K562 (cell line): ENCODE results near the gene TPI1. TPM values are rescaled to one million over a fixed set of nuclear protein-coding genes. Genes with fewer than 3 reads are reported as not detected.

Experiments
- ARHGAP35 ChIP-seq: fragments of 450-650 bp; IDR thresholded peaks from 2 replicates; pipeline ENCODE4 v1.6.1; 2018; ENCODE audit not compliant: partially characterized antibody
- BHLHE40 ChIP-seq: IDR thresholded peaks from 2 replicates; pipeline ENCODE4 v1.6.1; 2011; ENCODE audit warnings: low read length, improper control_type of control experiment
- CBFA2T3 ChIP-seq: fragments of 450-650 bp; IDR thresholded peaks from 2 replicates; pipeline ENCODE4 v1.6.1; 2017
- CC2D1A ChIP-seq: fragments of 450-650 bp; IDR thresholded peaks from 2 replicates; pipeline ENCODE4 v1.6.1; 2017; ENCODE audit warnings: mild to moderate bottlenecking
- GABPB1 ChIP-seq: sonication (generic); formaldehyde crosslinking; IDR thresholded peaks from 2 replicates; pipeline ENCODE4 v1.8.0; 2022; ENCODE audit warnings: mild to moderate bottlenecking, missing genetic modification reagents
- ID3 ChIP-seq, 2 experiments: fragments of 250-450 bp in 1 of 2; fragments of 450-650 bp in 1 of 2; sonication (Bioruptor Pico) in 1 of 2; IDR thresholded peaks; 2 replicates each; pipeline versions ENCODE4 v1.6.1 to v1.8.0; 2016 to 2021; ENCODE audit warnings: mild to moderate bottlenecking in 2 of 2, moderate library complexity in 2 of 2, missing compliant biosample characterization in 1 of 2, missing genetic modification characterization in 1 of 2
- LEF1 ChIP-seq: fragments of 450-650 bp; IDR thresholded peaks from 2 replicates; pipeline ENCODE4 v1.6.1; 2016; ENCODE audit warnings: mild to moderate bottlenecking
- MED1 ChIP-seq: sonication (generic); formaldehyde crosslinking; IDR thresholded peaks from 2 replicates; pipeline ENCODE4 v1.8.1; 2023; ENCODE audit warnings: missing genetic modification reagents, borderline replicate concordance
- PML ChIP-seq: IDR thresholded peaks from 2 replicates; pipeline ENCODE4 v1.6.1; 2012; ENCODE audit warnings: low read length, inconsistent platforms
- SIN3A ChIP-seq, 2 experiments: fragments of 150-350 bp in 1 of 2; IDR thresholded peaks; 2 replicates each; pipeline ENCODE4 v1.6.1; 2011 to 2016; ENCODE audit warnings: borderline replicate concordance in 2 of 2, low read depth in 2 of 2, low read length in 2 of 2, mild to moderate bottlenecking in 2 of 2, moderate library complexity in 2 of 2; ENCODE audit not compliant: control insufficient read depth in 1 of 2
- TAF1 ChIP-seq: IDR thresholded peaks from 2 replicates; pipeline ENCODE4 v1.6.1; 2011; ENCODE audit warnings: mild to moderate bottlenecking, low read length, moderate library complexity; ENCODE audit not compliant: insufficient read depth, control insufficient read depth, severe bottlenecking; ENCODE audit errors: extremely low read depth
- ZNF274 ChIP-seq: IDR thresholded peaks from 2 replicates; pipeline ENCODE4 v1.6.1; 2011; ENCODE audit warnings: low read depth, mild to moderate bottlenecking, low read length, moderate library complexity, borderline replicate concordance
- ZNF77 ChIP-seq: fragments of 250-450 bp; sonication (Bioruptor Pico); IDR thresholded peaks from 2 replicates; pipeline ENCODE4 v1.5.0; 2020
- polyA plus RNA-seq, 8 experiments: library from polyadenylated mRNA; depleted of rRNA in 4 of 8; stranded (reverse) in 5 of 8; unstranded in 3 of 8; fragments of >200 nt; fragmentation: Nextera tagmentation in 2 of 8; fragmentation: Illumina TruSeq in 1 of 8; extraction: Ambion mirVana in 2 of 8; extraction: Trizol in 1 of 8; gene quantifications; 2 replicates each; pipeline versions ENCODE4 v1.2.1 to v1.2.3, GENCODE V29; 2011 to 2014; ENCODE audit warnings: inconsistent platforms in 1 of 8, missing spikeins in 1 of 8
- total RNA-seq, 7 experiments: library from RNA; depleted of rRNA in 6 of 7; stranded (reverse); fragments of >200 nt in 6 of 7; fragmentation: Illumina TruSeq in 2 of 7; extraction: Trizol in 2 of 7; gene quantifications; 2 replicates each; pipeline versions ENCODE4 v1.2.1 to v1.2.3, GENCODE V29; 2011 to 2021; ENCODE audit warnings: low replicate concordance in 1 of 7
- TF ChIP-seq, protein P1 (sequence below): fragments of 450-650 bp; IDR thresholded peaks from 2 replicates; pipeline ENCODE4 v1.7.1; 2018; ENCODE audit warnings: mild to moderate bottlenecking, low read depth; ENCODE audit not compliant: partially characterized antibody
- TF ChIP-seq, protein P2 (sequence below): fragments of 250-450 bp; sonication (Bioruptor Pico); IDR thresholded peaks from 2 replicates; pipeline ENCODE4 v1.5.0; 2021; ENCODE audit warnings: mild to moderate bottlenecking, moderate library complexity
- TF ChIP-seq, protein P3 (sequence below): fragments of 450-650 bp; formaldehyde crosslinking; IDR thresholded peaks from 2 replicates; pipeline ENCODE4 v1.4.0; 2020; ENCODE audit warnings: mild to moderate bottlenecking, mixed read lengths

TPI1 gene
- total and polyA plus RNA-seq, 9 of the 15 experiments (the other 6 are each of a cell fraction or from before 2014, with no cell fraction given): 662 to 4,971 (median 892) TPM

- TF ChIP-seq, protein P1, sequence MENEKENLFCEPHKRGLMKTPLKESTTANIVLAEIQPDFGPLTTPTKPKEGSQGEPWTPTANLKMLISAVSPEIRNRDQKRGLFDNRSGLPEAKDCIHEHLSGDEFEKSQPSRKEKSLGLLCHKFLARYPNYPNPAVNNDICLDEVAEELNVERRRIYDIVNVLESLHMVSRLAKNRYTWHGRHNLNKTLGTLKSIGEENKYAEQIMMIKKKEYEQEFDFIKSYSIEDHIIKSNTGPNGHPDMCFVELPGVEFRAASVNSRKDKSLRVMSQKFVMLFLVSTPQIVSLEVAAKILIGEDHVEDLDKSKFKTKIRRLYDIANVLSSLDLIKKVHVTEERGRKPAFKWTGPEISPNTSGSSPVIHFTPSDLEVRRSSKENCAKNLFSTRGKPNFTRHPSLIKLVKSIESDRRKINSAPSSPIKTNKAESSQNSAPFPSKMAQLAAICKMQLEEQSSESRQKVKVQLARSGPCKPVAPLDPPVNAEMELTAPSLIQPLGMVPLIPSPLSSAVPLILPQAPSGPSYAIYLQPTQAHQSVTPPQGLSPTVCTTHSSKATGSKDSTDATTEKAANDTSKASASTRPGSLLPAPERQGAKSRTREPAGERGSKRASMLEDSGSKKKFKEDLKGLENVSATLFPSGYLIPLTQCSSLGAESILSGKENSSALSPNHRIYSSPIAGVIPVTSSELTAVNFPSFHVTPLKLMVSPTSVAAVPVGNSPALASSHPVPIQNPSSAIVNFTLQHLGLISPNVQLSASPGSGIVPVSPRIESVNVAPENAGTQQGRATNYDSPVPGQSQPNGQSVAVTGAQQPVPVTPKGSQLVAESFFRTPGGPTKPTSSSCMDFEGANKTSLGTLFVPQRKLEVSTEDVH: no peak
- TF ChIP-seq CBFA2T3: no peak
- TF ChIP-seq LEF1: no peak
- TF ChIP-seq PML: peak; percentile 80
- TF ChIP-seq ZNF77 (CRISPR knock-in tag): no peak
- no peak for TF ChIP-seq BHLHE40
- no peak for TF ChIP-seq CC2D1A
- peak; percentile 45; the same call in 1 of the 2 replicates for TF ChIP-seq GABPB1
- TF ChIP-seq, protein P2, sequence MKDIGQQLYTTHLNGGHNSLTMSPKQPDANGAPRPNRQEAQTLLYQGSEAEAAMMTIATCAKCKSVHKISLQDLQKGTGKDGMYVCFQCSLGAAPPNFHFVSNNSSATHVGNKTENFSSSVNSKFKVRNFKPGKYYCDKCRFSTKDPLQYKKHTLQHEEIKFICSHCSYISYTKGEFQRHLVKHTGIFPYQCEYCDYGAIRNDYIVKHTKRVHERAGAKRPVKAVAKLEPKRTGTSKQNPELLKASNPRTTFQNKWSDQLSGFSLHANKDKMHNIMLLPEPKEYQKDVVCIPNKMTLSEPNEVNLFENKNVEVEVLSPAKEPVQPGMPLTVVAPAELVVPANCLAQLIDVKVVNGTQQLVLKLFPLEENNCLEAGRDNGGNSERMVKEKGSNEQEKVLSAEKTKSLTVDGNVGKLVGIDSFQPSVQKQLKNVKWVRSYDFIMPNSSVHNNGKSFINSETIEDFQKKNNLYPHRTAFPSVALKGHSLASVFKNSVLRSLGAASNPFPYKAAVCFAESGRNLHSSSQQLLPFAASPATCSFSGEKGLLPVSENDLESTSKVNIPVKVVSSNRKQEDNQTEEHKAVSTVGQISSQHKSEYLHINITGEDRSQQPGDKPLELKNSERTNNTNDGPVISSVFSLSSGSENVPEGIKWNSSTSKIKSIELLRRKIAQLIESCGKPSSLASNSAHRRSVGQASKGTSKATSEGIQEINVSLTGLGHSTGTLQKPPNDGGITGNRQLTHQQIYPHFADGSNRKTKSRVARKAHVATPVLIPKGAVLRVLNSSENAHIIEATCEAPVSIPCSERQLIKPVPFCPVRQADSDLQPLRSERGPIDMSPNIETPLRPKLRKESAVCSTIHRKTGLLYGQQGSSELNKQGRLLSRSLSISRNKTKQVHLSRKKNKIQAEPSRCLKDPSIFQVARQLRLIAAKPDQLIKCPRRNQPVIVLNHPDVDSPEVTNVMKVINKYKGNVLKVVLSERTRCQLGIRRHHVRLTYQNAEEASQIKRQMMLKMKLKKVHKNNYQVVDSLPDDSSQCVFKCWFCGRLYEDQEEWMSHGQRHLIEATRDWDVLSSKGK (CRISPR knock-in tag): no peak
- TF ChIP-seq SIN3A (IDR thresholded peaks at IDR 0.05; ENCODE audit: borderline replicate concordance in 2 of 2, control insufficient read depth in 1 of 2, low read depth in 2 of 2, low read length in 2 of 2): peak; percentile 39 to 46; a peak in 2 of 4 replicates
- TF ChIP-seq ID3 (CRISPR knock-in tag; IDR thresholded peaks at IDR 0.05): no peak
- no peak for TF ChIP-seq ID3 (tag; IDR thresholded peaks at IDR 0.05)
- 0 out of 2 replicates have a peak, but pooled peaks have one; percentile 81 for TF ChIP-seq MED1 (CRISPR knock-in tag)
- peak; percentile 43; the same call in 1 of the 2 replicates for TF ChIP-seq ZNF274
- TF ChIP-seq, protein P3, sequence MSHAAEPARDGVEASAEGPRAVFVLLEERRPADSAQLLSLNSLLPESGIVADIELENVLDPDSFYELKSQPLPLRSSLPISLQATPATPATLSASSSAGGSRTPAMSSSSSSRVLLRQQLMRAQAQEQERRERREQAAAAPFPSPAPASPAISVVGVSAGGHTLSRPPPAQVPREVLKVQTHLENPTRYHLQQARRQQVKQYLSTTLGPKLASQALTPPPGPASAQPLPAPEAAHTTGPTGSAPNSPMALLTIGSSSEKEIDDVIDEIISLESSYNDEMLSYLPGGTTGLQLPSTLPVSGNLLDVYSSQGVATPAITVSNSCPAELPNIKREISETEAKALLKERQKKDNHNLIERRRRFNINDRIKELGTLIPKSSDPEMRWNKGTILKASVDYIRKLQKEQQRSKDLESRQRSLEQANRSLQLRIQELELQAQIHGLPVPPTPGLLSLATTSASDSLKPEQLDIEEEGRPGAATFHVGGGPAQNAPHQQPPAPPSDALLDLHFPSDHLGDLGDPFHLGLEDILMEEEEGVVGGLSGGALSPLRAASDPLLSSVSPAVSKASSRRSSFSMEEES: no peak
- peak; percentile 89 for TF ChIP-seq TAF1
- TF ChIP-seq ARHGAP35: no peak
Observed at GRCh38 chr12:6867413-6868210, at the start of gene TPI1 (continued).
